HFFc6 (cell line): Measurements from ENCODE around the gene CARD9. TPM values are rescaled to one million over a fixed set of nuclear protein-coding genes. Genes with fewer than 3 reads are reported as not detected.
"Not testable (repeated sequence)": the region's sequence is repeated elsewhere in the genome, so short reads cannot be mapped to it uniquely, and the experiment has no call there.

Source experiments
- DNase-seq: peaks from one replicate; pipeline ENCODE4 v3.0.0-alpha.2; 2018
- H3K27ac Mint-ChIP-seq: 2 replicates; pipeline ENCODE4 v1.8.0; 2020; ENCODE audit warnings: mild to moderate bottlenecking, mixed read lengths
- H3K27me3 Mint-ChIP-seq: 2 replicates; pipeline ENCODE4 v1.8.0; 2021; ENCODE audit warnings: mild to moderate bottlenecking, moderate library complexity, mixed read lengths; ENCODE audit not compliant: insufficient read depth
- H3K36me3 Mint-ChIP-seq: 2 replicates; pipeline ENCODE4 v1.8.0; 2021; ENCODE audit warnings: low read depth, mixed read lengths
- H3K4me1 Mint-ChIP-seq: 2 replicates; pipeline ENCODE4 v1.8.0; 2020; ENCODE audit warnings: low read depth, mixed read lengths
- H3K4me3 Mint-ChIP-seq: 2 replicates; pipeline ENCODE4 v1.8.0; 2020; ENCODE audit warnings: mild to moderate bottlenecking, moderate library complexity, mixed read lengths
- H3K9me3 Mint-ChIP-seq: 2 replicates; pipeline ENCODE4 v1.8.0; 2020; ENCODE audit warnings: mild to moderate bottlenecking, mixed read lengths
- total RNA-seq, 6 experiments: library from RNA; stranded (reverse); fragmentation: NEBNext Ultra II Directional; extraction: Animal tissue kit (Norgen Biotek cat#: 25700); gene quantifications; 2 replicates in 1 of 6; 3 replicates in 5 of 6; pipeline ENCODE4 v1.2.3, GENCODE V29; 2021
- TF ChIP-seq, protein P1 (sequence below): fragments of 200-600 bp; sonication (generic); IDR thresholded peaks from 2 replicates; pipeline ENCODE4 v1.5.0; 2021; ENCODE audit warnings: antibody characterized with exemption, mild to moderate bottlenecking

Gene CARD9
- total RNA-seq, 6 experiments from 2014 or later, result 2.9 to 19.0 (median 3.2) TPM

DNA sequence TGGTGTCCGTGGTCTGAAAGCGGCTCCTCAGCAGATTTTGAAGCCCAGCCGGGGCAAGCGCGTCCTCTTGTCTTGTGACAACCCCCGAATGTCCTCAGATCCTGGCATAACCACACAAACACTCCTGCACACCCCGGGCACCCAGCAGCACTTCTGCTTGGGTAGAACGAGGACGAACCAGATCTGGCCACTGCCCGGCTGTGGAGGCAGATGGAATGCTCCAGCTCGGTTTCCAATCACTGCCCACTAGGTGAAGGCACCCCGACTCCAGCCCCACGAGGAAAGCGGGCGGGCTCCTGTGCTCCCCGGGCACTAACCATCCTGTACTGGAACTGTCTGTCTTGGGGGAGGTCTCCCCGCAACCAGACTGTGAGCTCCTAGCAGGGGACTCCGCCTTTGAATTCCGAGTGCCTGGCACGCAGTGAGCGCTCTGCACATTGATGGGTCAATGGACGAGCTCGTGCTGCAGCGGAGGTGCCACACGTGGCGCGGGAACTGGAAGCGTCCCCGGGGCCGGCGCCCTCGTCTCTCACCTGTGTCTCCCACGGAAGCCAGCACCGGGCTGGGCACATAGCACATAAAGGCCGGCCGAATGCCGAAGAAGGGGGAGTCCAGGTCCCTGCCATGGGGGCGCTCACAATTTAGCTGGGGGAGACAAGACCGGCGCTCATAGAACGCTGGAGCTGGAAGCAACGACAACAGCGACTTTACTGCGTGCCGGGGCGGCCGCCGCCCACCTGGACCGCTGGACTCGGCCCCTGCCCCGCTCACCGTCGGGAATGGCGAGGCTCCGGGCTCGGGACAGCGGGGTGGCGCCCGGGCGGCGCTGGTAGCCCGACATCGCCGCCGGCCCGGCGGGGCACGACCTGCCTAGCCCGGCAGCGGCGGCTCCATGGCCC is 36.3 kb upstream of the CARD9 start:
- H3K9me3 Mint-ChIP-seq, result no peaks in the 10 kb centered on the region
- peaks cover 34% of the 10 kb centered on the region for H3K36me3 Mint-ChIP-seq
- H3K27ac Mint-ChIP-seq, result peak overlapping the region; percentile 91
- peak; percentile 24 for DNase-seq
- peaks cover 31% of the 10 kb centered on the region for H3K4me1 Mint-ChIP-seq
- H3K27me3 Mint-ChIP-seq, result peaks cover 2% of the 10 kb centered on the region
- TF ChIP-seq, protein P1, sequence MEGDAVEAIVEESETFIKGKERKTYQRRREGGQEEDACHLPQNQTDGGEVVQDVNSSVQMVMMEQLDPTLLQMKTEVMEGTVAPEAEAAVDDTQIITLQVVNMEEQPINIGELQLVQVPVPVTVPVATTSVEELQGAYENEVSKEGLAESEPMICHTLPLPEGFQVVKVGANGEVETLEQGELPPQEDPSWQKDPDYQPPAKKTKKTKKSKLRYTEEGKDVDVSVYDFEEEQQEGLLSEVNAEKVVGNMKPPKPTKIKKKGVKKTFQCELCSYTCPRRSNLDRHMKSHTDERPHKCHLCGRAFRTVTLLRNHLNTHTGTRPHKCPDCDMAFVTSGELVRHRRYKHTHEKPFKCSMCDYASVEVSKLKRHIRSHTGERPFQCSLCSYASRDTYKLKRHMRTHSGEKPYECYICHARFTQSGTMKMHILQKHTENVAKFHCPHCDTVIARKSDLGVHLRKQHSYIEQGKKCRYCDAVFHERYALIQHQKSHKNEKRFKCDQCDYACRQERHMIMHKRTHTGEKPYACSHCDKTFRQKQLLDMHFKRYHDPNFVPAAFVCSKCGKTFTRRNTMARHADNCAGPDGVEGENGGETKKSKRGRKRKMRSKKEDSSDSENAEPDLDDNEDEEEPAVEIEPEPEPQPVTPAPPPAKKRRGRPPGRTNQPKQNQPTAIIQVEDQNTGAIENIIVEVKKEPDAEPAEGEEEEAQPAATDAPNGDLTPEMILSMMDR, result no peak
- H3K4me3 Mint-ChIP-seq, result peak overlapping the region; percentile 98

DNA sequence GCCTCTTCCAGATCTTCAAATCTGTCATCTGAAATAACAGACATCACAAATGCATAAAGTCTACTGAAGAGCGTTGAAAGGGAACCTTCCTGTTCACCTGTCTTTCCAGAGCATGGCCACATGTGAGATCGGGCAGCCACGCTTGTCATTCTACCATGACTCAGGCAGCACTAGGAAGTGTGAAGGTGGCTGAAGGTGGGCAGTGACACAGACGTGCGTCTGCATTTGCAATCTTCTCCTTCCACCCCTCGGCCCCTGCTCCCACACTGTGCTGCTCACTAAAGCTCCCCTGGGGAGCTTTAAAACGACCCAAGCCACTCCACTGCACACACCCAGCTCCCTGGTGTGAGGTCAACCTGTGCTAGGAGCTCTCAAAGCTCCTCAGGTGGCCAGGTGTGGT is 34.4 kb upstream of the CARD9 start:
- Mint-ChIP-seq H3K4me3 (peak overlapping the region; percentile 24; the same call in 1 of the 2 replicates), H3K4me1 (peaks cover 31% of the 10 kb centered on the region), H3K27ac (no peak overlapping the region), H3K9me3 (no peaks in the 10 kb centered on the region), H3K36me3 (peaks cover 25% of the 10 kb centered on the region), H3K27me3 (peaks cover 2% of the 10 kb centered on the region)
- no peak for DNase-seq
- TF ChIP-seq, protein P1, result no peak

DNA sequence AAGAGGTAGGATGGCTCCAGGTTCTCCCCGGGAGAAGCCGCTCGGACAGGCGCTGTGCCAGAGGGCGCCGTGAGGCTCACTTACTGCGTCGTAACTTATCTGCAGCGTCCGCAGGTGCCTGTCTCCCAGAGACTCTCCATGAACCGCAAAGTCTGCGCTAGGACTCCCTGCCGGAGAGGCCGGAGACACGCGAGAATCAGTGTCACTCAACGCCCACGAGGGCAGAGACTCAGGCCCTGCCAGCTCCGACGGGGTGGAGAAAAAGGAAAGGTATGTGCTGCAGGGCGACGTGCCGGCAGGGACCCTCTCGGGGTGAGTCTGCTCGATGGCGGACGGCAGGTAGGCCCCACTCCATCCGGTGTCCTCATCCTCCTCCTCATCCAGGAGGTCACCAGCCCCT is 33.6 kb upstream of the CARD9 start:
- H3K4me1 Mint-ChIP-seq, result peaks cover 26% of the 10 kb centered on the region
- not testable (repeated sequence) for H3K27me3 Mint-ChIP-seq, H3K4me3 Mint-ChIP-seq, DNase-seq, H3K27ac Mint-ChIP-seq, H3K9me3 Mint-ChIP-seq
- peaks cover 20% of the 10 kb centered on the region for H3K36me3 Mint-ChIP-seq

DNA sequence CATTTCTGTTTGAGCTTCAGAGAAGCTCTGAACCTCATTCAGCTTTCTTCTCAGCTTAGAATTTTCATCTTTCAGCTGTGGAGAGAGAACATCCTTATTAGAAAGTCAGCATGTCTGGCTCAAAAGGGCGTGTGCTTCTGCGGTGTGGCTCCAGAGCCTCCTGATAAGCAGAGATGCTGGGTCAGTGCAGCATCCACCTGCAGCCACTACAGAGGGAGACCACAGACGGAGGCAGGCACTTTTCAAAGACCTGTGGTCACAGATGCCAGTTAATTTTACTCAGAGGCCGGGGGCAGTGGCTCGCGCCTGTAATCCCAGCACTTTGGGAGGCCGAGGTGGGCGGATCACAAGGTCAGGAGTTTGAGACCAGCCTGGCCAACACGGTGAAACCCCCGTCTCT is 32.4 kb upstream of the CARD9 start:
- not testable (repeated sequence) for DNase-seq, H3K27me3 Mint-ChIP-seq, H3K27ac Mint-ChIP-seq, H3K9me3 Mint-ChIP-seq, H3K4me3 Mint-ChIP-seq
- H3K36me3 Mint-ChIP-seq, result peaks cover 18% of the 10 kb centered on the region
- peaks cover 14% of the 10 kb centered on the region for H3K4me1 Mint-ChIP-seq

DNA sequence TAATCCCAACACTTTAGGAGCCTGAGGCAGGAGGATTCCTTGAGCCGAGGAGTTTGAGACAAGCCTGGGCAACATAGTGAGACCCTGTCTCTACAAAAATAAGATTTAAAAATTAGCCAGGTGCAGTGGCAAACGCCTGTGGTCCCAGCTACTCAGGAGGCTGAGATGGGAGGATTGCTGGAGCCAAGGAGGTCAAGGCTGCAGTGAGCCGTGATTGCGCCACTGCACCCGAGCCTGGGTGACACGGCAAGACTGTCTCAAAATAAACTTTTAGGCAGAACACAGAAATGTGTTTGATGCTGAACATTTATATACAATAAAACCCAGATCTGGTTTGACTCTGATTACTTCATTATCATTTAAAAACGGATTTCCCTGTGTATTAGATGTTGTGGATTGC is 32.0 kb upstream of the CARD9 start:
- no peak for DNase-seq
- H3K36me3 Mint-ChIP-seq, result peaks cover 18% of the 10 kb centered on the region; the same call in 1 of the 2 replicates
- H3K4me1 Mint-ChIP-seq, result peaks cover 14% of the 10 kb centered on the region
- H3K4me3 Mint-ChIP-seq, result no peak overlapping the region
- TF ChIP-seq, protein P1, result no peak
- H3K27me3 Mint-ChIP-seq, result peaks cover 6% of the 10 kb centered on the region
- no peaks in the 10 kb centered on the region for H3K9me3 Mint-ChIP-seq
- H3K27ac Mint-ChIP-seq, result no peak overlapping the region

DNA sequence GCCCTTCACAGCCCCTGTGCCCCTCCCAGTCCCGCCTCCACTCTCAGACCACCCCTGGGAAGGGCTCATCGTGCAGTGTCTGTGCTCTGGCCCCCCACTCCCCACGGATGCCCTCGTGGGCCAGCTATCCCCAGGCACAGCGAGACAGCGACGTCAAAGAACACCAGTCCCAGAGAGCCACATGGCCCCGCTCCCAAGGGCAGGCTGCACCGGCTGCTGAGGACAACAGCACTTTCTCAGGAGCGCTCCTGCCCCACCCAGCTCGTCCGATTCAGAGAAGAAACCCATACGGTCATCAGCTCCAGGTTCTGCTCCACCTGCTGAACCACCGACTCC is 31.3 kb upstream of the CARD9 start:
- H3K36me3 Mint-ChIP-seq, result peaks cover 18% of the 10 kb centered on the region; the same call in 1 of the 2 replicates
- peaks cover 13% of the 10 kb centered on the region for H3K4me1 Mint-ChIP-seq
- H3K9me3 Mint-ChIP-seq, result no peaks in the 10 kb centered on the region
- DNase-seq, result no peak
- no peak overlapping the region for H3K27ac Mint-ChIP-seq
- H3K27me3 Mint-ChIP-seq, result peaks cover 6% of the 10 kb centered on the region
- TF ChIP-seq, protein P1, result no peak
- H3K4me3 Mint-ChIP-seq, result no peak overlapping the region
